WI38 (cell line): Measurements from ENCODE around the gene ADAT3.
"Not testable (repeated sequence)": the region's sequence is repeated elsewhere in the genome, so short reads cannot be mapped to it uniquely, and the experiment has no call there.

Experiments
- H3K4me3 ChIP-seq: 2 replicates; pipeline ENCODE4 v1.5.1; 2011; ENCODE audit warnings: low read depth, mild to moderate bottlenecking, control low read depth, low read length
- CTCF ChIP-seq: IDR thresholded peaks from 2 replicates; pipeline ENCODE4 v1.5.1; 2012; ENCODE audit warnings: low read depth, mild to moderate bottlenecking, control low read depth, low read length

ADAT3 gene

GRCh38 chr19:1875646-1876495 is 29.3 kb upstream of the ADAT3 start:
- peak overlapping the region; percentile 97 for H3K4me3 ChIP-seq
- no peak for TF ChIP-seq CTCF

- peak overlapping the region; percentile 97 for H3K4me3 ChIP-seq
Measured at GRCh38 chr19:1876496-1877279, 28.5 kb upstream of the ADAT3 start.

GRCh38 chr19:1877280-1877660 is 27.9 kb upstream of the ADAT3 start:
- H3K4me3 ChIP-seq: not testable (repeated sequence)

- not testable (repeated sequence) for H3K4me3 ChIP-seq
Measured at GRCh38 chr19:1878583-1878982, 26.6 kb upstream of the ADAT3 start.

GRCh38 chr19:1879982-1880381 is 25.2 kb upstream of the ADAT3 start:
- not testable (repeated sequence) for H3K4me3 ChIP-seq

- no peak overlapping the region for H3K4me3 ChIP-seq
- no peak for TF ChIP-seq CTCF
Measured at GRCh38 chr19:1880611-1881392, 24.4 kb upstream of the ADAT3 start.

GRCh38 chr19:1881393-1882088 is 23.7 kb upstream of the ADAT3 start:
- not testable (repeated sequence) for H3K4me3 ChIP-seq

- TF ChIP-seq CTCF: no peak
- no peak overlapping the region for H3K4me3 ChIP-seq
Measured at GRCh38 chr19:1882089-1882785, 23.0 kb upstream of the ADAT3 start.

GRCh38 chr19:1882786-1883692 is 22.2 kb upstream of the ADAT3 start:
- peak overlapping the region; percentile 96; the same call in 1 of the 2 replicates for H3K4me3 ChIP-seq

More at GRCh38 chr19:1882786-1883692, 22.2 kb upstream of the ADAT3 start:
- TF ChIP-seq CTCF: no peak
